GM12892 (cell line): ENCODE results near the gene RBM4.

Source experiments
- POLR2A ChIP-seq: IDR thresholded peaks from 2 replicates; pipeline ENCODE4 v1.6.1; 2011; ENCODE audit warnings: low read depth, low read length, control low read depth
- POLR2AphosphoS5 ChIP-seq: IDR thresholded peaks from 2 replicates; pipeline ENCODE4 v1.6.1; 2011; ENCODE audit warnings: low read depth, low read length, control low read depth
- TAF1 ChIP-seq: IDR thresholded peaks from 2 replicates; pipeline ENCODE4 v1.6.1; 2011; ENCODE audit warnings: low read depth, mild to moderate bottlenecking, control low read depth, low read length, borderline replicate concordance

GRCh38 chr11:66693356-66694055 lies 55.0 kb downstream of the RBM4 start:
- no peak for TF ChIP-seq POLR2AphosphoS5
- TF ChIP-seq POLR2A, result no peak
- TF ChIP-seq TAF1, result no peak
